Neuronal stem cell (in vitro differentiated cells): ENCODE results near the gene RALA.

ENCODE experiments used
- DNase-seq: peaks from one replicate; pipeline ENCODE4 v3.0.0-alpha.2; 2013; ENCODE audit warnings: low spot score
- H2AFZ ChIP-seq: one replicate; pipeline ENCODE4 v1.6.1; 2013; ENCODE audit warnings: mild to moderate bottlenecking, low read length, inconsistent platforms
- H2AK5ac ChIP-seq: 2 replicates; pipeline ENCODE4 v1.6.1; 2013; ENCODE audit warnings: low read depth, mild to moderate bottlenecking, inconsistent platforms, low read length, moderate library complexity, mixed read lengths
- H2BK120ac ChIP-seq: 2 replicates; pipeline ENCODE4 v1.6.1; 2013; ENCODE audit warnings: low read depth, mild to moderate bottlenecking, inconsistent platforms, low read length, moderate library complexity, mixed read lengths
- H2BK12ac ChIP-seq: one replicate; pipeline ENCODE4 v1.6.1; 2013; ENCODE audit warnings: low read length, inconsistent platforms
- H2BK15ac ChIP-seq: 2 replicates; pipeline ENCODE4 v1.6.1; 2013; ENCODE audit warnings: mild to moderate bottlenecking, low read length, inconsistent platforms, mixed read lengths
- H2BK5ac ChIP-seq: one replicate; pipeline ENCODE4 v1.6.1; 2013; ENCODE audit warnings: inconsistent platforms, mild to moderate bottlenecking, low read length, moderate library complexity
- H3K14ac ChIP-seq: one replicate; pipeline ENCODE4 v1.6.1; 2013; ENCODE audit warnings: low read length, inconsistent platforms
- H3K18ac ChIP-seq: 2 replicates; pipeline ENCODE4 v1.6.1; 2013; ENCODE audit warnings: low read length, inconsistent platforms
- H3K23ac ChIP-seq: 2 replicates; pipeline ENCODE4 v1.6.1; 2013; ENCODE audit warnings: low read depth, mild to moderate bottlenecking, mixed read lengths, low read length, inconsistent platforms; ENCODE audit not compliant: poor library complexity
- H3K27ac ChIP-seq: replicated peaks from 3 replicates; pipeline ENCODE4 v1.5.1; 2013; ENCODE audit warnings: low read length, inconsistent platforms
- H3K27me3 ChIP-seq, 3 experiments: 2 replicates each; pipeline ENCODE4 v1.6.1; 2013; ENCODE audit warnings: low read length in 3 of 3, mild to moderate bottlenecking in 2 of 3, inconsistent platforms in 1 of 3, low read depth in 1 of 3, mixed read lengths in 1 of 3, moderate library complexity in 1 of 3; ENCODE audit not compliant: control insufficient read depth in 3 of 3, insufficient read depth in 3 of 3
- H3K36me3 ChIP-seq, 2 donors: replicated peaks in 1 of 2; 2 replicates each; pipeline ENCODE4 v1.6.1; 2013; ENCODE audit warnings: low read length in 2 of 2; ENCODE audit not compliant: control insufficient read depth in 2 of 2, insufficient read depth in 2 of 2
- H3K4ac ChIP-seq: 2 replicates; pipeline ENCODE4 v1.6.1; 2013; ENCODE audit warnings: inconsistent platforms, mild to moderate bottlenecking, low read length, moderate library complexity
- H3K4me1 ChIP-seq, 2 donors: 1 replicate in 1 of 2; 2 replicates in 1 of 2; pipeline ENCODE4 v1.6.1; 2013; ENCODE audit warnings: low read length in 2 of 2, low read depth in 1 of 2; ENCODE audit not compliant: control insufficient read depth in 2 of 2, insufficient read depth in 1 of 2
- H3K4me2 ChIP-seq: one replicate; pipeline ENCODE4 v1.6.1; 2013; ENCODE audit warnings: mild to moderate bottlenecking, low read length, inconsistent platforms; ENCODE audit not compliant: insufficient read depth, poor library complexity, severe bottlenecking
- H3K4me3 ChIP-seq, 2 donors: 2 replicates each; pipeline ENCODE4 v1.5.1; 2013; ENCODE audit warnings: low read length in 2 of 2, mild to moderate bottlenecking in 2 of 2, inconsistent platforms in 1 of 2, moderate library complexity in 1 of 2
- H3K79me1 ChIP-seq: one replicate; pipeline ENCODE4 v1.6.1; 2013; ENCODE audit warnings: low read depth, mild to moderate bottlenecking, inconsistent platforms, low read length, moderate library complexity
- H3K9ac ChIP-seq: one replicate; pipeline ENCODE4 v1.6.1; 2013; ENCODE audit warnings: mild to moderate bottlenecking, low read depth, low read length, inconsistent platforms; ENCODE audit not compliant: poor library complexity
- H3K9me3 ChIP-seq, 2 donors: replicated peaks in 1 of 2; 2 replicates each; pipeline versions ENCODE3 to v1.6.1; 2013; ENCODE audit warnings: low read length in 2 of 2, mild to moderate bottlenecking in 2 of 2, inconsistent platforms in 1 of 2, low read depth in 1 of 2, mixed read lengths in 1 of 2, moderate library complexity in 1 of 2; ENCODE audit not compliant: control insufficient read depth in 2 of 2, insufficient read depth in 1 of 2
- H4K8ac ChIP-seq: one replicate; pipeline ENCODE4 v1.6.1; 2013; ENCODE audit warnings: low read depth, mild to moderate bottlenecking, inconsistent platforms, low read length, moderate library complexity
- H4K91ac ChIP-seq: one replicate; pipeline ENCODE4 v1.6.1; 2013; ENCODE audit warnings: low read length, low read depth, mild to moderate bottlenecking, inconsistent platforms; ENCODE audit not compliant: poor library complexity
- WGBS, 2 donors: extraction: QIAGEN DNeasy Blood & Tissue Kit; methylation state at CpG; one replicate each; pipeline ENCODE4 v1.1.7; 2013; ENCODE audit warnings: missing lambda C conversion rate in 2 of 2, mixed read lengths in 1 of 2; ENCODE audit not compliant: insufficient read length in 2 of 2, insufficient replicate concordance in 1 of 2; ENCODE audit errors: extremely low coverage in 2 of 2; 5-methylcytosine and 5-hydroxymethylcytosine counted together

The RALA gene

GRCh38 chr7:39644170-39644569 lies 20.8 kb downstream of the RALA start:
- Histone ChIP-seq H3K4ac (no peak overlapping the region), H2BK5ac (no peak overlapping the region), H3K18ac (no peak overlapping the region), H3K14ac (no peak overlapping the region), H3K36me3 (peaks cover 0 to 4% of the 10 kb centered on the region in 2 donors), H3K9me3 (peaks cover 0 to 10% of the 10 kb centered on the region in 2 donors), H3K27me3 (no peaks in the 10 kb centered on the region), H3K4me2 (no peak overlapping the region), H3K9ac (no peak overlapping the region), H3K4me1 (peaks cover 2 to 3% of the 10 kb centered on the region in 2 donors), H2BK120ac (no peak overlapping the region), H4K8ac (no peak overlapping the region), H2BK12ac (no peak overlapping the region), H3K79me1 (peaks cover 3% of the 10 kb centered on the region), H2AK5ac (no peak overlapping the region), H2BK15ac (no peak overlapping the region), H3K23ac (no peak overlapping the region), H4K91ac (no peak overlapping the region), H3K4me3 (no peak overlapping the region), H2AFZ (no peak overlapping the region), H3K27ac (no peak overlapping the region)
- no peak for DNase-seq
- no CpG with 5 or more reads among the region's 1 CpG for WGBS, 2 donors

GRCh38 chr7:39645482-39646407 lies 22.4 kb downstream of the RALA start:
- Histone ChIP-seq H3K4me3 (no peak overlapping the region), H2BK12ac (no peak overlapping the region), H3K23ac (no peak overlapping the region), H4K8ac (no peak overlapping the region), H3K36me3 (peaks cover 0 to 4% of the 10 kb centered on the region in 2 donors), H2AK5ac (no peak overlapping the region), H4K91ac (no peak overlapping the region), H3K4ac (no peak overlapping the region), H3K79me1 (peaks cover 2% of the 10 kb centered on the region), H3K27ac (no peak overlapping the region), H2BK15ac (no peak overlapping the region), H3K4me1 (peaks cover 3 to 4% of the 10 kb centered on the region in 2 donors), H3K9me3 (peaks cover 0 to 8% of the 10 kb centered on the region in 2 donors), H2BK120ac (no peak overlapping the region), H3K4me2 (no peak overlapping the region), H2BK5ac (no peak overlapping the region), H3K27me3 (no peaks in the 10 kb centered on the region), H3K18ac (no peak overlapping the region), H3K9ac (no peak overlapping the region), H2AFZ (no peak overlapping the region), H3K14ac (no peak overlapping the region)
- no CpG with 5 or more reads among the region's 5 CpGs for WGBS, 2 donors
- no peak for DNase-seq

- Histone ChIP-seq H2AK5ac (no peak overlapping the region), H3K23ac (no peak overlapping the region), H3K4me1 (peaks cover 0 to 2% of the 10 kb centered on the region in 2 donors), H3K36me3 (peaks cover 0 to 4% of the 10 kb centered on the region in 2 donors), H2BK12ac (no peak overlapping the region), H3K27me3 (no peaks in the 10 kb centered on the region), H4K91ac (no peak overlapping the region), H3K18ac (no peak overlapping the region), H4K8ac (no peak overlapping the region), H3K9ac (no peak overlapping the region), H2BK5ac (no peak overlapping the region), H3K9me3 (peaks cover 0 to 8% of the 10 kb centered on the region in 2 donors), H3K14ac (no peak overlapping the region), H2BK120ac (no peak overlapping the region), H3K27ac (no peak overlapping the region), H2AFZ (no peak overlapping the region), H3K4me2 (no peak overlapping the region), H2BK15ac (no peak overlapping the region), H3K4ac (no peak overlapping the region), H3K79me1 (peaks cover 2% of the 10 kb centered on the region), H3K4me3 (no peak overlapping the region)
- DNase-seq: no peak
Measured at GRCh38 chr7:39647816-39648215, 24.4 kb downstream of the RALA start.

- Histone ChIP-seq H3K4me1 (peaks cover 0 to 2% of the 10 kb centered on the region in 2 donors), H3K27ac (no peak overlapping the region), H3K36me3 (peaks cover 0 to 4% of the 10 kb centered on the region in 2 donors), H2BK120ac (no peak overlapping the region), H3K4me3 (no peak overlapping the region), H3K14ac (no peak overlapping the region), H2BK15ac (no peak overlapping the region), H3K9ac (no peak overlapping the region), H4K8ac (no peak overlapping the region), H3K4me2 (no peak overlapping the region), H3K79me1 (no peaks in the 10 kb centered on the region), H3K18ac (no peak overlapping the region), H2BK12ac (no peak overlapping the region), H3K23ac (no peak overlapping the region), H3K9me3 (peaks cover 0 to 15% of the 10 kb centered on the region in 2 donors), H4K91ac (no peak overlapping the region), H2BK5ac (no peak overlapping the region), H2AFZ (no peak overlapping the region), H3K27me3 (no peaks in the 10 kb centered on the region), H3K4ac (no peak overlapping the region), H2AK5ac (no peak overlapping the region)
- WGBS, 2 donors: no CpG with 5 or more reads among the region's 4 CpGs
- DNase-seq: no peak
Measured at GRCh38 chr7:39650676-39651075, 27.3 kb downstream of the RALA start.
